ENCODE measurements around the gene LNPEP.
A peak's percentile ranks its signal among the peaks of the same experiment; 100 is the strongest.
"Not testable (repeated sequence)": the region's sequence is repeated elsewhere in the genome, so short reads cannot be mapped to it uniquely, and the experiment has no call there.

Gene LNPEP

DNA sequence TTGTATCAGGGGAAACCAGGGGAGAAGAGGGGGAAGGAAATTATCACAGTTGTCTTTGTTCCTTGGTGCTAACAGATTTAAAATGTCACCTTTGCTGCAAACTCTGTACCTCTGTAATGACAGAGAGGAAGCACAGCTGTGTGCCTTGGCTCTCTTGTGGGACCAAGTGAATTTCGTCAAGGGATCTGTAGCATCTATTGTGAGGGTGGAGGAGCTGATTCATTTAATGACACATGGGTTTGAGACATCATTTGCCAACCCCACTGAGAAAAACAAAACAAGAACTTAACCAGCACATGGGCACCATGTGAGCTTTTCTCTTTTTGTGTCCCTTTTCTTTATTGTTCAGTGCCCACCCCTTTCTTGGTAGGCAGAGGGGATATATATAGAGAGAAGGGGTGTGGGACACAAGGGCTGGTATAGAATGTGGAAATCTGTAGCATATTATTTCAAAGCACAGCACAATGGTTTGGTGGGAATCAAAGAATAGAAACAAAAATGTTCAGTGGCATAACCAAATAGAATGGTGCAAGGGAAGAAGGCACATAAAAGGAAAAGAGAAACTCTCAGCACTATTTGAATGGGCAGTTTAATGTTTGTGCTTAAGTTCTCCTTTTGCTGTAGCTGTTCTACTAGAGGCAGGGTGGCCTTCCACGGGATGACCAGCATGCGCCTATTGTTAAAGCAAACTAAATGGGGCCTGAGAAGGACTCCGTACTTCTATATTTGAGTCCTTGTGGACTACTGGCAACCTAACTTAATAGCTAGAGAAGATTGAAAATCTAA, 143.3 kb downstream of the LNPEP start:
- ChIA-PET CTCF (interaction anchor here (0.8 kb wide), 1 partner anchor 19 kb away, joined by 3 read pairs; no protein-coding TSS in a partner anchor), POLR2A (no interaction called here)
- Histone ChIP-seq H3K27me3 (replicated peaks in 2 of 5; ENCODE audit: control insufficient read depth in 4 of 5, insufficient read depth in 5 of 5, low read length in 4 of 5) (no peaks in the 10 kb centered on the region), H3K4me3 (ENCODE audit: control insufficient read depth in 1 of 7, extremely low read depth in 1 of 7, insufficient read depth in 4 of 7, low read depth in 2 of 7, low read length in 6 of 7) (no peak overlapping the region), H3K27ac (ENCODE audit: insufficient read depth in 1 of 2, low read depth in 1 of 2, low read length in 2 of 2, poor library complexity in 1 of 2, severe bottlenecking in 2 of 2) (no peak overlapping the region), H3K36me3 (ENCODE audit: control insufficient read depth in 4 of 4, insufficient read depth in 4 of 4, low read length in 3 of 4) (no peaks in the 10 kb centered on the region), H3K4me1 (ENCODE audit: control extremely low read depth in 1 of 4, control insufficient read depth in 4 of 4, insufficient read depth in 4 of 4, low read length in 3 of 4) (peaks cover 0 to 18% (median 12%) of the 10 kb centered on the region in 4 experiments), H3K9me3 (ENCODE audit: control extremely low read depth in 1 of 5, control insufficient read depth in 4 of 5, insufficient read depth in 2 of 5, low read depth in 1 of 5, low read length in 4 of 5) (no peaks in the 10 kb centered on the region)
- peak in 2 of 3 donors; percentile 14 to 26 for DNase-seq
- WGBS (ENCODE audit: insufficient coverage): 94% methylated on average over 4 of the region's 4 CpGs

DNA sequence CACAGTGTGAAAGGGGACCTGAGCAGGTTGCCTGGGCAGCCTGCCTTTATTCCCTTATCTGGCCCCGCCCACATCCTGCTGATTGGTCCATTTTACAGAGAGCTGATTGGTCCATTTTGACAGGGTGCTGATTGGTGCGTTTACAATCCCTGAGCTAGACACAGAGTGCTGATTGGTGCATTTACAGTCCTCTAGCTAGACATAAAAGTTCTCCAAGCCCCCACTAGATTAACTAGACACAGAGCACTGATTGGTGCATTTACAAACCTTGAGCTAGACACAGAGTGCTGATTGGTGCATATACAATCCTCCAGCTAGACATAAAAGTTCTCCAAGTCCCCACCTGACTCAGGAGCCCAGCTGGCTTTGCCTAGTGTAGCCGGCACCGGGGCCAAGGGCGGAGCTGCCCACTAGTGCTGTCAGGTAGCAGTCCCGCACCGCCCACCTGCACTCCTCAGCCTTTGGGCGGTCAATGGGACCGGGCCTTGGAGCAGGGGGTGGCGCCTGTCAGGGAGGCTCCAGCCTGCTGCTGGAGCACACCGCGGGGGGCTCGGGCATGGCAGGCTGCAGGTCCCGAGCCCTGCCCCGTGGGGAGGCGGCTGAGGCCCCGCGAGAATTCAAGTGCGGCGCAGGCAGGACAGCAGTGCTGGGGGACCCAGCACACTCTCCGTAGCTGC, 149.0 kb downstream of the LNPEP start:
- DNase-seq; H3K9me3 ChIP-seq (ENCODE audit: control extremely low read depth in 1 of 5, control insufficient read depth in 4 of 5, insufficient read depth in 2 of 5, low read depth in 1 of 5, low read length in 4 of 5); POLR2A ChIA-PET; H3K36me3 ChIP-seq (ENCODE audit: control insufficient read depth in 4 of 4, insufficient read depth in 4 of 4, low read length in 3 of 4); H3K27ac ChIP-seq (ENCODE audit: insufficient read depth in 1 of 2, low read depth in 1 of 2, low read length in 2 of 2, poor library complexity in 1 of 2, severe bottlenecking in 2 of 2); H3K4me3 ChIP-seq (ENCODE audit: control insufficient read depth in 1 of 7, extremely low read depth in 1 of 7, insufficient read depth in 4 of 7, low read depth in 2 of 7, low read length in 6 of 7); H3K27me3 ChIP-seq (replicated peaks in 2 of 5; ENCODE audit: control insufficient read depth in 4 of 5, insufficient read depth in 5 of 5, low read length in 4 of 5): not testable (repeated sequence)
- peaks cover 0 to 11% (median 10%) of the 10 kb centered on the region in 4 experiments for H3K4me1 ChIP-seq (ENCODE audit: control extremely low read depth in 1 of 4, control insufficient read depth in 4 of 4, insufficient read depth in 4 of 4, low read length in 3 of 4)
- WGBS (ENCODE audit: insufficient coverage): 95% methylated on average over 18 of the region's 21 CpGs
- CTCF ChIA-PET: interaction anchor here (0.6 to 1.5 kb wide), 2 partner anchors 42 to 96 kb away, joined by 3 read pairs; no protein-coding TSS in a partner anchor

DNA sequence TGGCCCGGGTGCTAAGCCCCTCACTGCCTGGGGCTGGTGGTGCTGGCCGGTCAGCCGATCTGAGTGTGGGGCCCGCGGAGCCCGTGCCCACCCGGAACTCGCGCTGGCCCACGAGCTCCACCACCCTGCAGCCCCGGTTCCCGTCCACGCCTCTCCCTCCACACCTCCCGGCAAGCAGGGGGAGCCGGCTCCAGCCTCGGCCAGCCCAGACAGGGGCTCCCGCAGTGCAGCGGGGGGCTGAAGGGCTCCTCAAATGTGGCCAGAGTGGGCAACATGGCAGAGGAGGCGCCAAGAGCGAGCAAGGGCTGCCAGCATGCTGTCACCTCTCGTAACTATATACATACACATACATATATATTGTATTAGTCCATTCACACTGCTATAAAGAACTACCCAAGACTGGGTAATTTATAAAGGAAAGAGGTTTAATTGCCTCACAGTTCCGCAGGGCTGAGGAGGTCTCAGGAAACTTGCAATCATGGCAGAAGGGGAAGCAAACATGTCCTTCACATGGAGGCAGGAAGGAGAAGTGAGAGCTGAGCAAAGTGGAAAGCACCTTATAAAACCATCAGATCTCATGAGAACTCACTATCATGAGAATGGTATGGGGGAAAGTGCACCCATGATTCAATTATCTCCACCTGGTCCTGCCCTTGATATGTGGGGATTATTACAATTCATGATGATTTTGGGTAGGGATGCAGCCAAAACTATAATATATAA, 149.7 kb downstream of the LNPEP start:
- peak in 2 of 3 donors; percentile 28 to 35 for DNase-seq
- WGBS (ENCODE audit: insufficient coverage): over 99% methylated on average over 16 of the region's 22 CpGs
- H3K9me3 ChIP-seq (ENCODE audit: control extremely low read depth in 1 of 5, control insufficient read depth in 4 of 5, insufficient read depth in 2 of 5, low read depth in 1 of 5, low read length in 4 of 5): peaks cover 0 to 6% (median 0%) of the 10 kb centered on the region in 5 experiments
- CTCF ChIA-PET: interaction anchor here (0.6 kb wide), 1 partner anchor 95 kb away, joined by 3 read pairs; no protein-coding TSS in a partner anchor
- no peak overlapping the region for H3K4me3 ChIP-seq (ENCODE audit: control insufficient read depth in 1 of 7, extremely low read depth in 1 of 7, insufficient read depth in 4 of 7, low read depth in 2 of 7, low read length in 6 of 7)
- no peak overlapping the region for H3K27ac ChIP-seq (ENCODE audit: insufficient read depth in 1 of 2, low read depth in 1 of 2, low read length in 2 of 2, poor library complexity in 1 of 2, severe bottlenecking in 2 of 2)
- no peaks in the 10 kb centered on the region for H3K36me3 ChIP-seq (ENCODE audit: control insufficient read depth in 4 of 4, insufficient read depth in 4 of 4, low read length in 3 of 4)
- POLR2A ChIA-PET: no interaction called here
- peaks cover 0 to 11% (median 10%) of the 10 kb centered on the region in 4 experiments for H3K4me1 ChIP-seq (ENCODE audit: control extremely low read depth in 1 of 4, control insufficient read depth in 4 of 4, insufficient read depth in 4 of 4, low read length in 3 of 4)
- no peaks in the 10 kb centered on the region for H3K27me3 ChIP-seq (replicated peaks in 2 of 5; ENCODE audit: control insufficient read depth in 4 of 5, insufficient read depth in 5 of 5, low read length in 4 of 5)
